Hepatocyte (in vitro differentiated cells): Measurements from ENCODE around the gene PGAP2. TPM values are rescaled to one million over a fixed set of nuclear protein-coding genes. Genes with fewer than 3 reads are reported as not detected.

Experiments used
- DNase-seq: peaks from one replicate; pipeline ENCODE4 v3.0.0-alpha.2; 2016; ENCODE audit warnings: low spot score
- H2AFZ ChIP-seq: fragments of 200-600 bp; sonication (generic); 2 replicates; pipeline ENCODE4 v1.6.0; 2016; ENCODE audit warnings: antibody characterized with exemption, mild to moderate bottlenecking
- H3K27ac ChIP-seq: fragments of 200-600 bp; sonication (generic); 2 replicates; pipeline ENCODE4 v1.5.1; 2016; ENCODE audit warnings: mild to moderate bottlenecking
- H3K27me3 ChIP-seq: fragments of 200-600 bp; sonication (generic); 2 replicates; pipeline ENCODE4 v1.6.1; 2016
- H3K36me3 ChIP-seq: fragments of 200-600 bp; sonication (generic); replicated peaks from 2 replicates; pipeline ENCODE4 v1.5.1; 2016; ENCODE audit warnings: low read depth; ENCODE audit not compliant: insufficient read depth
- H3K4me1 ChIP-seq: fragments of 200-600 bp; sonication (generic); 2 replicates; pipeline ENCODE4 v1.5.1; 2016; ENCODE audit warnings: mild to moderate bottlenecking, moderate library complexity; ENCODE audit not compliant: insufficient read depth
- H3K4me2 ChIP-seq: fragments of 200-600 bp; sonication (generic); 2 replicates; pipeline ENCODE4 v1.6.0; 2016
- H3K4me3 ChIP-seq: fragments of 200-600 bp; sonication (generic); 2 replicates; pipeline ENCODE4 v1.5.1; 2016; ENCODE audit warnings: mild to moderate bottlenecking
- H3K79me2 ChIP-seq: fragments of 200-600 bp; sonication (generic); 2 replicates; pipeline ENCODE4 v1.6.0; 2017; ENCODE audit warnings: mild to moderate bottlenecking
- H3K9me2 ChIP-seq: fragments of 200-600 bp; sonication (generic); replicated peaks from 2 replicates; pipeline ENCODE4 v1.6.0; 2017; ENCODE audit warnings: mild to moderate bottlenecking; ENCODE audit not compliant: insufficient read depth
- H3K9me3 ChIP-seq: fragments of 200-600 bp; sonication (generic); 2 replicates; pipeline ENCODE4 v1.5.1; 2016; ENCODE audit warnings: low read depth, mild to moderate bottlenecking
- H4K20me1 ChIP-seq: fragments of 200-600 bp; sonication (generic); 2 replicates; pipeline ENCODE4 v1.6.0; 2016; ENCODE audit warnings: mild to moderate bottlenecking; ENCODE audit not compliant: insufficient read depth, poor library complexity, severe bottlenecking
- EZH2 ChIP-seq: fragments of 200-600 bp; sonication (generic); IDR thresholded peaks from 2 replicates; pipeline ENCODE4 v1.6.1; 2016; ENCODE audit warnings: antibody characterized with exemption, mild to moderate bottlenecking, borderline replicate concordance
- EZH2phosphoT487 ChIP-seq: fragments of 200-600 bp; sonication (generic); IDR thresholded peaks from one replicate; pipeline ENCODE4 v1.6.1; 2018; ENCODE audit warnings: antibody characterized with exemption, mild to moderate bottlenecking, low read depth, moderate library complexity; ENCODE audit not compliant: unreplicated experiment, severe bottlenecking
- WGBS: methylation state at CpG from one replicate; pipeline ENCODE4 v1.1.6; 2016; ENCODE audit warnings: low lambda C conversion rate; ENCODE audit errors: missing lambda C conversion rate; 5-methylcytosine and 5-hydroxymethylcytosine counted together
- polyA plus RNA-seq: library from polyadenylated mRNA; unstranded; fragments of >200 nt; fragmentation: Nextera tagmentation; extraction: Ambion mirVana; gene quantifications from 2 replicates; pipeline ENCODE4 v1.2.1, GENCODE V29; 2016
- total RNA-seq: library from RNA; depleted of rRNA; stranded (reverse); fragments of >200 nt; gene quantifications from 2 replicates; pipeline ENCODE4 v1.2.3, GENCODE V29; 2014
- TF ChIP-seq, protein P1 (sequence below): fragments of 200-600 bp; sonication (generic); IDR thresholded peaks from 2 replicates; pipeline ENCODE4 v1.5.1; 2016; ENCODE audit warnings: antibody characterized with exemption, mild to moderate bottlenecking; ENCODE audit not compliant: poor library complexity

Gene PGAP2
- total and polyA plus RNA-seq, 2 experiments from 2014 or later: 20.3 to 37.6 TPM

- TF ChIP-seq EZH2 (no peak), EZH2phosphoT487 (no peak)
- TF ChIP-seq, protein P1, sequence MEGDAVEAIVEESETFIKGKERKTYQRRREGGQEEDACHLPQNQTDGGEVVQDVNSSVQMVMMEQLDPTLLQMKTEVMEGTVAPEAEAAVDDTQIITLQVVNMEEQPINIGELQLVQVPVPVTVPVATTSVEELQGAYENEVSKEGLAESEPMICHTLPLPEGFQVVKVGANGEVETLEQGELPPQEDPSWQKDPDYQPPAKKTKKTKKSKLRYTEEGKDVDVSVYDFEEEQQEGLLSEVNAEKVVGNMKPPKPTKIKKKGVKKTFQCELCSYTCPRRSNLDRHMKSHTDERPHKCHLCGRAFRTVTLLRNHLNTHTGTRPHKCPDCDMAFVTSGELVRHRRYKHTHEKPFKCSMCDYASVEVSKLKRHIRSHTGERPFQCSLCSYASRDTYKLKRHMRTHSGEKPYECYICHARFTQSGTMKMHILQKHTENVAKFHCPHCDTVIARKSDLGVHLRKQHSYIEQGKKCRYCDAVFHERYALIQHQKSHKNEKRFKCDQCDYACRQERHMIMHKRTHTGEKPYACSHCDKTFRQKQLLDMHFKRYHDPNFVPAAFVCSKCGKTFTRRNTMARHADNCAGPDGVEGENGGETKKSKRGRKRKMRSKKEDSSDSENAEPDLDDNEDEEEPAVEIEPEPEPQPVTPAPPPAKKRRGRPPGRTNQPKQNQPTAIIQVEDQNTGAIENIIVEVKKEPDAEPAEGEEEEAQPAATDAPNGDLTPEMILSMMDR: no peak
- Histone ChIP-seq H3K36me3 (no peaks in the 10 kb centered on the region), H3K4me1 (peaks cover 13% of the 10 kb centered on the region), H3K79me2 (peaks cover 68% of the 10 kb centered on the region), H2AFZ (no peak overlapping the region), H4K20me1 (peaks cover 42% of the 10 kb centered on the region), H3K4me3 (peak overlapping the region; percentile 38), H3K9me2 (no peaks in the 10 kb centered on the region), H3K27me3 (no peaks in the 10 kb centered on the region), H3K4me2 (peak overlapping the region; percentile 97), H3K9me3 (no peaks in the 10 kb centered on the region), H3K27ac (peak overlapping the region; percentile 94)
- WGBS: 95% methylated on average over 8 of the region's 8 CpGs
- no peak for DNase-seq
Observed at GRCh38 chr11:3795131-3796001, 13.0 kb upstream of the PGAP2 start.

- no peaks in the 10 kb centered on the region for H3K27me3 ChIP-seq
- H3K4me3 ChIP-seq: peak overlapping the region; percentile 38
- no peak overlapping the region for H2AFZ ChIP-seq
- H3K27ac ChIP-seq: peak overlapping the region; percentile 94
- peaks cover 39% of the 10 kb centered on the region for H4K20me1 ChIP-seq
- peak overlapping the region; percentile 97 for H3K4me2 ChIP-seq
- peaks cover 62% of the 10 kb centered on the region for H3K79me2 ChIP-seq
- H3K9me3 ChIP-seq: no peaks in the 10 kb centered on the region
- 48% methylated on average over 6 of the region's 6 CpGs for WGBS
- no peak for DNase-seq
- no peaks in the 10 kb centered on the region for H3K9me2 ChIP-seq
- H3K4me1 ChIP-seq: peaks cover 13% of the 10 kb centered on the region
- no peaks in the 10 kb centered on the region for H3K36me3 ChIP-seq
- TF ChIP-seq EZH2 (no peak), EZH2phosphoT487 (no peak)
- TF ChIP-seq, protein P1: no peak
Observed at GRCh38 chr11:3796002-3796311, 12.4 kb upstream of the PGAP2 start.

- H3K9me2 ChIP-seq: no peaks in the 10 kb centered on the region
- H3K9me3 ChIP-seq: no peaks in the 10 kb centered on the region
- H2AFZ ChIP-seq: no peak overlapping the region
- 21% methylated on average over 14 of the region's 14 CpGs for WGBS
- TF ChIP-seq EZH2phosphoT487 (no peak), EZH2 (no peak)
- TF ChIP-seq, protein P1: no peak
- peak overlapping the region; percentile 38 for H3K4me3 ChIP-seq
- H4K20me1 ChIP-seq: peaks cover 39% of the 10 kb centered on the region
- peaks cover 58% of the 10 kb centered on the region for H3K79me2 ChIP-seq
- H3K4me2 ChIP-seq: peak overlapping the region; percentile 97
- no peaks in the 10 kb centered on the region for H3K36me3 ChIP-seq
- H3K4me1 ChIP-seq: peaks cover 13% of the 10 kb centered on the region
- H3K27ac ChIP-seq: peak overlapping the region; percentile 94
- DNase-seq: no peak
- no peaks in the 10 kb centered on the region for H3K27me3 ChIP-seq
Observed at GRCh38 chr11:3796346-3796745, 12.0 kb upstream of the PGAP2 start.
